Epidermal melanocyte (primary cell): ENCODE data around the gene ANKRD13B.

Experiments used
- DNase-seq: peaks from one replicate; pipeline ENCODE4 v3.0.0; 2011; ENCODE audit warnings: low spot score; ENCODE audit not compliant: insufficient read length

ANKRD13B gene

DNA sequence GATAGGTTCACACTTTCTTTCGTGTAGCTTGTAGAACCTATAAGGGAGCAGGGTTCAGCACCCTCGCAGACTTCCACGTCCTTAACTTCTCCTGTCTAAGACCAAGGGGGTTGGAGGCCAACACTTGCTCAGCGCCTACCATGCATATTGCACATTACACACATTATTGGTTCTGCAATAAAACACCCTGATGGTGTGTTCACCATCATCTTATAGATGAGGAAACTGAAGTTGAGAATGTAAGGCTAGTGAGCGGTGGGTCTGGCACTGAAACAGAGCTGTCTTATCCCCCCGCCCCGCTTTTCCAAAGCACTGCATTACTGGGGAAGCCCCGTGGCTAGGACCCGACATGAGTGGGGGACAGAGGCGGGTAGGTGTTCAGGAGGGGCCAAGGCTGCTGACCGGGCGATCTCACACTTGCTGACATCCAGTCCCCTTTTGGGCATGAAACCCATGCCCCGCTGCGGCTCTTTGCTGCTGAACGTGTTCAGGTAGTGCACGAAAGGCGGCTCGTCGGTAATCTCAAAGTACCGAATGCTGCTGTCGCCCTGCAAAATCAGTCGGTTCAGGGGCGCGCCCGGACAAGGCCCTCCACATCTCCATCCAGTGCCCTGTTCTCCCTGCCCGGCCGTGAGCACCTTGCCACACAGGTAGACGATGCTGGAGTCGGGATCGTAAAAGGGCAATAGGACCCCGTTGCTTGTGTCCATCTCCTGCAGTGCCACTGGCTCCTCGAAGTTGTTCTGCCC lies 23.5 kb downstream of the ANKRD13B start:
- no peak for DNase-seq

GRCh38 chr17:29617125-29617480 lies 24.2 kb downstream of the ANKRD13B start:
- peak; percentile 68 for DNase-seq

DNA sequence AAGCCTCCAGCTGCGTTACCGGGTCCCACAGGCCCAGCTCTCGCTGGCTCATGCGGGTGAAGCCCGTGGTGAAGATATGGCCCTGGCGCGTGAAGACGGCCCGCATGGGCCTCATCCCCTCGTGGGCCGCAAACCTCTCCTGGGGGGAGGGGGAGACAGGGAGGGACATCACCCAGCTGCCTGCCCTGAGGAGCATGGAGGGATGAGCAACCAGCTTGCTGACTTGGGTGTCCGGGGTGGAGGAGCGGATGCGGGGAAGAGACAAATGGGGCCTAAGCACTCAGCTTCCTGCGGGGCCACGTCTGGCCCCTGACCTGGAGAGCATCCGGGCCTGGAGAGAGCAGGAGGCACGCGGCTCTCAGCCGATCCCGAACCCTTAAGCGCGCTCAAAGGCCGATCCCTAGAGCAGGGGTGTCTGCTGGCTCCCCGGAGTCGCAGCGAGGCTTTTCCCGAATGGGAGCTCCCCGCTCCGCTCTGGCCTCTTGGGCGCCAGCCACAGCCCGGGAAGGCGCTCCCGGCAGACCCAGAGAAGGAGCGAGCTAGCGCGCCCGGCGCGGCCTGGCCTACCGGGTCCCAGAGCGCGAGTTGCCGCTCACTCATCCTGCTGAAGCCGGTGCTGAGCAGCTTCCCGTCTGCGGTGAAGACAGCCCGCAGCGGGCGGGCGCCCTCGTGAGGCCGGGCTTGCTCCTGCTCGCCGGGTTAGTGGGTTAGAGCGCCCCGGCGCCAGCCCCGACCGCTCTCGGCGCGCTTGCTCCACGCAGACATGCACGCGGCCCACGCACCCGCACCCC lies 24.7 kb downstream of the ANKRD13B start:
- DNase-seq = peak; percentile 73

GRCh38 chr17:29618272-29619065 lies 25.5 kb downstream of the ANKRD13B start:
- no peak for DNase-seq

GRCh38 chr17:29619251-29619650 lies 26.3 kb downstream of the ANKRD13B start:
- no peak for DNase-seq

GRCh38 chr17:29620271-29620670 lies 27.3 kb downstream of the ANKRD13B start:
- no peak for DNase-seq

DNA sequence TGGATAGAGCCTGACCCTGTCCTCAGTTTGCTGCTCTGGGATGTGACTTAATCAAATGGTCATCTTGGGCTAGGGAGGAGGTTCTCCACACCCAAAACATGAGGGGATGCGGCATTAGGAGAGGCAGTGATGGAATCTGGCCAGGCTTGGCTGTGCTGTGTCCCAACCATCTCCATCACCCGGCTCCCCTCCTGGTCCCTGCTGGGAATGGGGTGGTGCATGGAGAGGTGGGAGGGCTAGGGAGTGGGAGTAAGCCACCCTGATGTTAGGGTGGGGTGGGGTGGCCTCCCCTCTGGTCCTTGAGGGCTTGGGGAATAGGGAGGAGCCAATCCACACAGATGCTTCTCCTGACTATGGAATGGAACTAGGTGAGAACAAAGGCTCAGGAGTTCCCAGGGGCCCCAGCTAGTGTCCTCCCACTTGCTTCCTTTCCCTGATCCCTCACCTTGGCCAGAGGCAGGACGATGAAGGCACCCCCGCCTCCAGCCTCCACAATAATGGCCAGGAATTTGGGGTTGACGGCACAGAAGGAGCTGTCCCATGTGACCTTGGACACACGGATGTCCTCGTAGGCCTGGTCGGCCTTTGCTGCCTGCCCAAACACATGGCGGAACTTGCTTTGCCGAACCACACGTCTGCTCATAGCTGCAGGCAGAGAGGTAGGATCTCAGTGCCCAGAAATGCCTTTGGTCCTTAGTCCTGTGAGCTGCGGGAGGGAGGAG lies 28.0 kb downstream of the ANKRD13B start:
- no peak for DNase-seq

GRCh38 chr17:29621751-29622194 lies 28.8 kb downstream of the ANKRD13B start:
- DNase-seq = no peak

DNA sequence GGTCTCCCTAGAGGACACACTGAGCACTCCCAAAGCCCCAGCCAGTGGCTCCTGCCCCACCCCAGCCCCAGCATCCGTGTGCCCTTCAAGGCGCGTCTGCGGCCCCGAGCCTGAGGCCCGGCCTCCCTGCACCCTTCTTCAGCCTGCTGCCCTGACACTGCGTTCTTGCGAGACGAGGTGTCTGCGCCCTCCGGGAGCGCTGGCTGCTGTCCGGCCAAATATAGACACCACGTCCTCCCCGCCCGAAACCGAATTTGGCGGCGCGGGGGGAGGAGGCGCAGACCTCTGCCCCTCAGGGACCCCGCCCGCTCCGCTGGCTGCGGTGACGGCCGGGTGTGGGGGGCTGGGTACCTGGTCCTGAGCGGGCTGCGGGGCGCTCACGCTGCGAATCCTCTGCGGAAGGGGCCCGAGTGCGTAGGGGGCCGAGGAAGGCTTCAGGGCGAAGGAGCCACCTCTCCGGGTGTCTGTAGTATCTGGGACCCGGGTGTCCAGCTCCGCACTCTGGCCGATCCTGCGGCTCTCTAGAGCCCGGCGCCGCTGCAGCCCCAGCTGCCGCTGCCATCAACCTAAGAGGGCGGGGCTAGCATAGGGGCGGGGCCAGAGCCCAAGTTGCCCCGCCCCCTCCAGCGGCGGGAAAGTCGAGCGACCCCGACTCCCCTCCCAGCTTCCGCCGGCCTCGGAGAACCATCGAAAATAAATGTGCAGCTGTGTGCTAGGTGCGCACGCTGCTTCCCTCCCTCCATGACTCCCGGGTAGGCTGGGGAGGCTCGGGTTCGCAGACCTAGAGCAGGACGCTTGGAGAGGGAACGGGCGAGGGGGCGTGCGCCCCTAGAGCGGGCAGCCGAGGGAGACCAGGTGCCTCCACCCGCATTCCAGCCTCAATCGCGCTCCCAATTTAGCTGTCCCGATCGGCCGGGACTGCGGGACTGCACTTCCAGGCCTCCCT lies 29.7 kb downstream of the ANKRD13B start, which contains the start of gene CORO6:
Gene CORO6, minus strand, starts transcription at position 576 of the 946 bp plus-strand sequence. CDS start 1,491 bp downstream, outside the sequence.
- DNase-seq = peak; percentile 45

GRCh38 chr17:29623283-29623647 lies 30.3 kb downstream of the ANKRD13B start:
- DNase-seq = no peak

DNA sequence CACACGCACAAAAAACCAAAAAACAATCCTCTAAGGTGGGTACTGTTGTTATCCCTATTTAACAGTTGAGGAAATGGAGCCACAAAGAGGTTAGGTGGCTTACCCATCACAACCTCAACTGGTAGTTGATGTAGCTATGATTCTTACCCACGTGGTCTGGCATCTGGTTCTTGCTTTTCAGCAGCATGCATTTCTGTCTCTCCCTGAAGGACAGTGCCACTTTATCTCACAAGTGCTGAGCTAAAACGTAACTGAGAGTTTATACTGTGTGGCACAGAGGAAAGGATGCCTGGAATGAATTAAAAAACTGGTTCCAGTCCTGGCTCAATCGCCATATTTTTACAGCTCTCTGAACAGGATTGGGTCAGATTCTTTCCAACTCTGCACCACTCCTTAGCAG lies 31.7 kb downstream of the ANKRD13B start:
- no peak for DNase-seq

GRCh38 chr17:29625037-29625750 lies 32.3 kb downstream of the ANKRD13B start:
- DNase-seq = no peak

- DNase-seq = no peak
Measured at GRCh38 chr17:29627951-29628350, 35.0 kb downstream of the ANKRD13B start.

DNA sequence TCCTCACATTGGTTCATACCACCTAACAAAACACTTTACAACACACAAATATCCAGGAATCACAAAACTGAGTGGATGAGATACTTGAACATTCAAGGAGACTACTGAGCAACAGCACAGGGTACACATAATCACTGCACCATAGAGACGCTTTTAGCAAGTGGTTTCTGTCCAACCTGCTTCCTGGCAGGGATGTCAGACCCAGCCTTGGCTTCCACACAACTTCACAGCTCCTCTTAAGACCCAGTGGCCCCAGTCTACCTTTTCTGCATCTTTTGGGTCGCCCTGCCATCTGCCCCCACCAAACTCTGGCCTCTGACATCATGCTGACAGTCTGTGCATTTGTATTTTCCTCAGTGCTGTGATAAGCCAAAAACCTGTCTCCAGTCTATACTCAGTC lies 35.7 kb downstream of the ANKRD13B start:
- no peak for DNase-seq

DNA sequence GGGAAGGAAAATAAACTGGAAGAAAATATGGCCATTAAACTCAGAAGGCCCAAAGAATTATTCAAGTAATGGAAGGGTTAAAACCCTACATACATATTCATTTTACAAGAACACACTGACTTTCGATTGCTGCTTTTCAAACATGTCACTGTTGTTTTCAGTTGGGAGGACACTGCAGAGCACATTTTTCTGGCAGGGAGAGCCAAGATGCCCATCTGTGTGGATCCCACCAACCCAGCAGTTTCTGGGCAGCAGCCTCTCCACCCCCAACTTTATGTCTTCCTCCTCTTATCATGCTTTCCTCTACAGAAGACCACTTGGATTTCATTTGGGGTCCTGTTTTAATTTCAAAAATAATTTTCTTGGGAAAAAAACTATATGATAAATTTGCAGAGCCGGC lies 36.9 kb downstream of the ANKRD13B start:
- no peak for DNase-seq

DNA sequence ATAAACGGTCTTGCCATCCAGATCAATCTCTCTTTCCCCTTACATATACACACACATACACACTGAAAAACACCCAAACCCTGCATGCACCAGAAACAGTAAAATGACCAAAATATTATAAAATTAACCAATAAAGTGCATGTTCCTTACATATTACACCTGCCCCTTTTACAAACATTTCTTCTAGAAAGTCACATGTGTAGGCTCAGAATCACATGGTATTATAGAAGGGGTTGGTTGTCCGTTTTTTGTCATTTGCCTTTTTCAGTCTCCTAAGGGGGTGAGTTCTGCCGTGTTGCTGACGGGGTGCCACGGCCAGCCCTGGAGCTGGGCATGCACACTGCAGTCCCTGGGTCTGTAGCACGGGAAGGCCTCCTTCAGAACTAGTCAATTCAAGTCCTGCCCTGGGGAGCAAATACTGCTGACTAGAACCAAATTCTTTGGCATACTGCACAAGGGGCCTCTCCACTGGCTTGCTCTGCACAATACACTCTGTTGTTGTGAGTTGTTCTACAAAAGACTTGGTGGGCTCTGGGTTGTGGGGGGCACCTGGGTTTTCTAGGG lies 37.8 kb downstream of the ANKRD13B start:
- DNase-seq = no peak

DNA sequence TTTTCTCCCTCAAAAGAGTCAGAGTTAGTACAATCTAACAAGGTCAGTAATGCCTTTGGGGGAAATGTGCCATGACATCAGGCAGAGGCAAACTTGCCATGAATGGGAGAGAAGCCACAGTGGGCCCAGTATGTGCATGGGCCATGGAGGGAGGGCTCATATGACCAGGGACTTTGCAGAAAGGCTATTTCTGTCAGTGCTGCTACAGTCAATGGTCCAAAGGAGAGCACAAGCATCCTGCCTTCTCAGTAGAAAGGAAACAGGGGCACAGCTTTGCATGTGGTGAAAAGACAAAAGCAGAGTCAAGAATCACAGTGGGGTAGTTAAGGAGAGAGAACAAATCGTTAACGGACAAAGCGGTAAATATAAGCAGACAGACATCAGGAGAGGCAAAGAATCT lies 41.0 kb downstream of the ANKRD13B start:
- DNase-seq = no peak

GRCh38 chr17:29640413-29640812 lies 47.5 kb downstream of the ANKRD13B start:
- DNase-seq = no peak

GRCh38 chr17:29640981-29641642 lies 48.2 kb downstream of the ANKRD13B start:
- DNase-seq = no peak
